HCT116 (cell line): ENCODE results near the gene IMMP2L. TPM values are rescaled to one million over a fixed set of nuclear protein-coding genes. Genes with fewer than 3 reads are reported as not detected.
"Not testable (repeated sequence)": the region's sequence is repeated elsewhere in the genome, so short reads cannot be mapped to it uniquely, and the experiment has no call there.

ENCODE experiments used
- ATAC-seq: fragments of 200-7000 bp; cut with Tn5 transposase; 2 replicates; pipeline ENCODE4 v1.9.1; 2020; ENCODE audit warnings: mild to moderate bottlenecking, moderate library complexity
- BruUV-seq: library from RNA; stranded (reverse); fragments of 400-500 nt; replicated peaks from 2 replicates; lab custom pipeline; 2021; lab: Mats Ljungman, UMichigan
- CTCF ChIA-PET: fragments of 300-600 bp; sonication (Branson Sonifier 250); formaldehyde crosslinking; loops from one replicate; lab custom pipeline; 2021; ENCODE audit warnings: antibody characterized with exemption; lab: Charles Lee
- POLR2A ChIA-PET: fragments of 300-600, 350-600 bp; sonication (Branson Sonifier 250); formaldehyde crosslinking; loops from one replicate; lab custom pipeline; 2021; ENCODE audit warnings: antibody characterized with exemption; lab: Charles Lee
- RAD21 ChIA-PET, 2 experiments: fragments of 300-600 bp; sonication (Branson Sonifier 250); formaldehyde crosslinking; loops; one replicate each; lab custom pipeline; 2023; ENCODE audit warnings: low total read pairs in 2 of 2; ENCODE audit not compliant: uncharacterized antibody in 2 of 2, unreplicated experiment in 2 of 2, low non-redundant PET in 1 of 2; lab: Charles Lee
- DNase-seq: peaks from one replicate; pipeline ENCODE4 v3.0.0-alpha.2; 2010; ENCODE audit warnings: low read depth, low spot score
- H2AFZ ChIP-seq: fragments of 200-600 bp; shearing (Covaris generic), sonication (generic); 2 replicates; pipeline ENCODE4 v1.6.1; 2017; ENCODE audit warnings: low read depth, mixed run types, mixed read lengths, antibody characterized with exemption, low read length; ENCODE audit not compliant: poor library complexity, severe bottlenecking
- H3K27ac ChIP-seq: 2 replicates; pipeline ENCODE4 v1.5.1; 2012; ENCODE audit warnings: low read depth, low read length
- H3K27me3 ChIP-seq: fragments of 200-600 bp; sonication (generic); 2 replicates; pipeline ENCODE4 v1.6.1; 2016; ENCODE audit warnings: mixed run types, low read length, mixed read lengths; ENCODE audit not compliant: insufficient read depth
- H3K36me3 ChIP-seq, 2 experiments: fragments of 200-500 bp in 1 of 2; fragments of 200-600 bp in 1 of 2; sonication (Bioruptor generic) in 1 of 2; sonication (generic) in 1 of 2; 2 replicates each; pipeline versions ENCODE4 v1.5.1 to v1.6.1; 2014 to 2016; ENCODE audit warnings: low read length in 2 of 2, inconsistent platforms in 1 of 2, mixed read lengths in 1 of 2, mixed run types in 1 of 2; ENCODE audit not compliant: insufficient read depth in 2 of 2, control insufficient read depth in 1 of 2
- H3K4me1 ChIP-seq, 2 experiments: fragments of 200-600 bp in 1 of 2; sonication (generic) in 1 of 2; 2 replicates each; pipeline versions ENCODE4 v1.5.1 to v1.6.1; 2012 to 2017; ENCODE audit warnings: low read length in 2 of 2, inconsistent platforms in 1 of 2, mild to moderate bottlenecking in 1 of 2, mixed read lengths in 1 of 2, mixed run types in 1 of 2, moderate library complexity in 1 of 2; ENCODE audit not compliant: insufficient read depth in 2 of 2, control insufficient read depth in 1 of 2
- H3K4me2 ChIP-seq: fragments of 200-600 bp; sonication (generic); 2 replicates; pipeline ENCODE4 v1.6.1; 2017; ENCODE audit warnings: mixed run types, low read length, mixed read lengths
- H3K4me3 ChIP-seq, 2 experiments: fragments of 200-600 bp in 1 of 2; sonication (generic) in 1 of 2; replicated peaks in 1 of 2; 2 replicates each; pipeline ENCODE4 v1.5.1; 2011 to 2016; ENCODE audit warnings: low read length in 2 of 2, control low read depth in 1 of 2, low read depth in 1 of 2, mild to moderate bottlenecking in 1 of 2, mixed read lengths in 1 of 2, mixed run types in 1 of 2
- H3K79me2 ChIP-seq: fragments of 200-600 bp; sonication (generic); 2 replicates; pipeline ENCODE4 v1.6.1; 2017; ENCODE audit warnings: mild to moderate bottlenecking, mixed run types, low read length, moderate library complexity, mixed read lengths; ENCODE audit not compliant: insufficient read depth
- H3K9ac ChIP-seq: fragments of 200-600 bp; sonication (generic); 2 replicates; pipeline ENCODE4 v1.6.1; 2016; ENCODE audit warnings: low read length, mixed read lengths
- H3K9me2 ChIP-seq: fragments of 200-600 bp; sonication (generic), shearing (Covaris generic); 2 replicates; pipeline ENCODE4 v1.6.1; 2017; ENCODE audit warnings: mixed run types, mild to moderate bottlenecking, moderate library complexity; ENCODE audit not compliant: insufficient read depth
- H3K9me3 ChIP-seq, 2 experiments: fragments of 200-500 bp in 1 of 2; fragments of 200-600 bp in 1 of 2; sonication (Bioruptor generic) in 1 of 2; sonication (generic) in 1 of 2; 2 replicates each; pipeline ENCODE4 v1.6.1; 2014 to 2017; ENCODE audit warnings: low read length in 2 of 2, mixed read lengths in 2 of 2, inconsistent platforms in 1 of 2, low read depth in 1 of 2, mild to moderate bottlenecking in 1 of 2, mixed run types in 1 of 2, moderate library complexity in 1 of 2; ENCODE audit not compliant: control insufficient read depth in 1 of 2, insufficient read depth in 1 of 2
- H4K20me1 ChIP-seq: fragments of 200-600 bp; sonication (generic), shearing (Covaris generic); 2 replicates; pipeline ENCODE4 v1.6.1; 2017; ENCODE audit warnings: mixed run types, mild to moderate bottlenecking, moderate library complexity; ENCODE audit not compliant: insufficient read depth
- CBX3 ChIP-seq: IDR thresholded peaks from 2 replicates; pipeline ENCODE4 v1.6.1; 2012; ENCODE audit warnings: low read depth
- JUND ChIP-seq: IDR thresholded peaks from 2 replicates; pipeline ENCODE4 v1.6.1; 2012
- SIN3A ChIP-seq: IDR thresholded peaks from 2 replicates; pipeline ENCODE4 v1.6.1; 2012; ENCODE audit warnings: low read depth
- TCF7L2 ChIP-seq: IDR thresholded peaks from 2 replicates; pipeline ENCODE4 v1.7.0; 2011; ENCODE audit warnings: borderline replicate concordance, inconsistent platforms; ENCODE audit not compliant: insufficient read depth, insufficient read length; ENCODE audit errors: extremely low read depth
- intact Hi-C: fragments of 100-400 bp; cut with micrococcal nuclease; formaldehyde crosslinking; loops from 2 replicates; pipeline ENCODE4 v1.10.0; 2022
- total RNA-seq: library from RNA; stranded (reverse); gene quantifications from one replicate; pipeline ENCODE4 v1.2.1, GENCODE V29; 2021; ENCODE audit not compliant: unreplicated experiment
- TF ChIP-seq, protein P1 (sequence below), 3 experiments: fragments of 200-600 bp in 1 of 3; sonication (generic) in 1 of 3; IDR thresholded peaks in 2 of 3; conservative IDR thresholded peaks in 1 of 3; 2 replicates each; pipeline ENCODE4 v1.5.1; 2012 to 2017; ENCODE audit warnings: low read depth in 2 of 3, low read length in 2 of 3, antibody characterized with exemption in 1 of 3, borderline replicate concordance in 1 of 3, control low read depth in 1 of 3, mild to moderate bottlenecking in 1 of 3, mixed read lengths in 1 of 3, mixed run types in 1 of 3, moderate library complexity in 1 of 3; ENCODE audit not compliant: insufficient read depth in 1 of 3
- TF ChIP-seq, protein P2 (sequence below): IDR thresholded peaks from 2 replicates; pipeline ENCODE4 v1.6.1; 2011; ENCODE audit warnings: mild to moderate bottlenecking, low read length, moderate library complexity; ENCODE audit not compliant: insufficient replicate concordance; ENCODE audit errors: extremely low read depth
- TF ChIP-seq, protein P3 (sequence below): IDR thresholded peaks from 2 replicates; pipeline ENCODE4 v1.6.1; 2012; ENCODE audit warnings: low read depth

Gene IMMP2L
- total RNA-seq, 1 experiment from 2014 or later: 21.1 TPM

DNA sequence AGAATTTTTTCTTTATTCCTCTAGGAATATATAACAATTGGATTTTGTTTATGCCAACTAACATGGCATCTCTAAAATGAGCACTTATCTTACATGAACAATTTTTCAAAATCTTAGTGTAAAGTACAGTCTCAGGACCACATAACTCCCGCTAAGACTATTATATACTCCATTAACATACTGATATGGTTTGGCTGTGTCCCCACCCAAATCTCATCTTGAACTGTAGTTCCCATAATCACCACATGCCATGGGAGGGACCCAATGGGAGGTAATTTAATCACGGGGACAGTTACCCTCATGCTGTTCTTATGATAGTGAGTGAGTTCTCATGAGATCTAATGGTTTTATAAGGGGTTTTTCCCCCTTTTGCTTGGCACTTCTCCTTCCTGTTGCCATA lies 291.5 kb downstream of the IMMP2L start:
- H3K9ac ChIP-seq, RAD21 ChIA-PET, ATAC-seq, H3K79me2 ChIP-seq, CTCF ChIA-PET, H2AFZ ChIP-seq, H3K9me3 ChIP-seq, POLR2A ChIA-PET, H4K20me1 ChIP-seq, BruUV-seq, H3K27ac ChIP-seq, DNase-seq, H3K36me3 ChIP-seq, H3K9me2 ChIP-seq, H3K4me3 ChIP-seq, intact Hi-C loops, H3K4me1 ChIP-seq, H3K27me3 ChIP-seq, H3K4me2 ChIP-seq: not testable (repeated sequence)
- TF ChIP-seq, protein P1, sequence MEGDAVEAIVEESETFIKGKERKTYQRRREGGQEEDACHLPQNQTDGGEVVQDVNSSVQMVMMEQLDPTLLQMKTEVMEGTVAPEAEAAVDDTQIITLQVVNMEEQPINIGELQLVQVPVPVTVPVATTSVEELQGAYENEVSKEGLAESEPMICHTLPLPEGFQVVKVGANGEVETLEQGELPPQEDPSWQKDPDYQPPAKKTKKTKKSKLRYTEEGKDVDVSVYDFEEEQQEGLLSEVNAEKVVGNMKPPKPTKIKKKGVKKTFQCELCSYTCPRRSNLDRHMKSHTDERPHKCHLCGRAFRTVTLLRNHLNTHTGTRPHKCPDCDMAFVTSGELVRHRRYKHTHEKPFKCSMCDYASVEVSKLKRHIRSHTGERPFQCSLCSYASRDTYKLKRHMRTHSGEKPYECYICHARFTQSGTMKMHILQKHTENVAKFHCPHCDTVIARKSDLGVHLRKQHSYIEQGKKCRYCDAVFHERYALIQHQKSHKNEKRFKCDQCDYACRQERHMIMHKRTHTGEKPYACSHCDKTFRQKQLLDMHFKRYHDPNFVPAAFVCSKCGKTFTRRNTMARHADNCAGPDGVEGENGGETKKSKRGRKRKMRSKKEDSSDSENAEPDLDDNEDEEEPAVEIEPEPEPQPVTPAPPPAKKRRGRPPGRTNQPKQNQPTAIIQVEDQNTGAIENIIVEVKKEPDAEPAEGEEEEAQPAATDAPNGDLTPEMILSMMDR (IDR thresholded peaks at IDR 0.05 in 2 of 3, conservative IDR thresholded peaks at IDR 0.05 in 1 of 3; ENCODE audit: borderline replicate concordance in 1 of 3, insufficient read depth in 1 of 3, low read depth in 2 of 3, low read length in 2 of 3): 0 out of 6 replicates have a peak, but pooled peaks of 1 of the 3 experiments have one; percentile 13

DNA sequence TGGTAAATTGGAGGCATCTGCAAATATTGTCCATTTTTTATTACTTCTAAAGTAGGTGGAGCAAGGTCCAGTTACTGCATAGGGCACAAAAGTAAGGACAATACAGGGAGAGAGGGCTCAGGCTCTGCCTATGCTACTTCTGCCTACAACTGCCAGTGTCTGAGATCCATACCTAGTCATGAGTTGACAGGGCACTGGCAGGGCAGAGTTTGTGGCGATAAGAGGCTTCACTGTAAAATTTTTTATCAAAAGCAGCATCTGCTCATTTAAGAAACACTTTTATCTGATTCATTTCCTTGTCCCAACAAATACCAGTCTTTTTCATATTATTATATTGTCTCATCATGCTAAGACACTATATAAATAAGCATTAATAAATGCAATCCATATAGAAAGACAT lies 293.4 kb downstream of the IMMP2L start:
- Histone ChIP-seq H3K4me3 (no peak overlapping the region), H3K9me2 (no peaks in the 10 kb centered on the region), H2AFZ (no peak overlapping the region), H3K9me3 (no peaks in the 10 kb centered on the region), H3K9ac (no peak overlapping the region), H3K79me2 (no peaks in the 10 kb centered on the region), H4K20me1 (no peaks in the 10 kb centered on the region), H3K27ac (no peak overlapping the region), H3K36me3 (no peaks in the 10 kb centered on the region), H3K4me1 (no peaks in the 10 kb centered on the region), H3K4me2 (no peak overlapping the region), H3K27me3 (no peaks in the 10 kb centered on the region)
- ATAC-seq (no peak), DNase-seq (no peak)
- CTCF ChIA-PET: no interaction called here
- POLR2A ChIA-PET: no interaction called here
- RAD21 ChIA-PET: no interaction called here
- no TSS peak for BruUV-seq
- intact Hi-C loops: no loop called here
- no peak for TF ChIP-seq CBX3
- no peak for TF ChIP-seq TCF7L2
- TF ChIP-seq JUND: no peak
- TF ChIP-seq, protein P2, sequence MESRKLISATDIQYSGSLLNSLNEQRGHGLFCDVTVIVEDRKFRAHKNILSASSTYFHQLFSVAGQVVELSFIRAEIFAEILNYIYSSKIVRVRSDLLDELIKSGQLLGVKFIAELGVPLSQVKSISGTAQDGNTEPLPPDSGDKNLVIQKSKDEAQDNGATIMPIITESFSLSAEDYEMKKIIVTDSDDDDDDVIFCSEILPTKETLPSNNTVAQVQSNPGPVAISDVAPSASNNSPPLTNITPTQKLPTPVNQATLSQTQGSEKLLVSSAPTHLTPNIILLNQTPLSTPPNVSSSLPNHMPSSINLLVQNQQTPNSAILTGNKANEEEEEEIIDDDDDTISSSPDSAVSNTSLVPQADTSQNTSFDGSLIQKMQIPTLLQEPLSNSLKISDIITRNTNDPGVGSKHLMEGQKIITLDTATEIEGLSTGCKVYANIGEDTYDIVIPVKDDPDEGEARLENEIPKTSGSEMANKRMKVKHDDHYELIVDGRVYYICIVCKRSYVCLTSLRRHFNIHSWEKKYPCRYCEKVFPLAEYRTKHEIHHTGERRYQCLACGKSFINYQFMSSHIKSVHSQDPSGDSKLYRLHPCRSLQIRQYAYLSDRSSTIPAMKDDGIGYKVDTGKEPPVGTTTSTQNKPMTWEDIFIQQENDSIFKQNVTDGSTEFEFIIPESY: no peak
- TF ChIP-seq, protein P3, sequence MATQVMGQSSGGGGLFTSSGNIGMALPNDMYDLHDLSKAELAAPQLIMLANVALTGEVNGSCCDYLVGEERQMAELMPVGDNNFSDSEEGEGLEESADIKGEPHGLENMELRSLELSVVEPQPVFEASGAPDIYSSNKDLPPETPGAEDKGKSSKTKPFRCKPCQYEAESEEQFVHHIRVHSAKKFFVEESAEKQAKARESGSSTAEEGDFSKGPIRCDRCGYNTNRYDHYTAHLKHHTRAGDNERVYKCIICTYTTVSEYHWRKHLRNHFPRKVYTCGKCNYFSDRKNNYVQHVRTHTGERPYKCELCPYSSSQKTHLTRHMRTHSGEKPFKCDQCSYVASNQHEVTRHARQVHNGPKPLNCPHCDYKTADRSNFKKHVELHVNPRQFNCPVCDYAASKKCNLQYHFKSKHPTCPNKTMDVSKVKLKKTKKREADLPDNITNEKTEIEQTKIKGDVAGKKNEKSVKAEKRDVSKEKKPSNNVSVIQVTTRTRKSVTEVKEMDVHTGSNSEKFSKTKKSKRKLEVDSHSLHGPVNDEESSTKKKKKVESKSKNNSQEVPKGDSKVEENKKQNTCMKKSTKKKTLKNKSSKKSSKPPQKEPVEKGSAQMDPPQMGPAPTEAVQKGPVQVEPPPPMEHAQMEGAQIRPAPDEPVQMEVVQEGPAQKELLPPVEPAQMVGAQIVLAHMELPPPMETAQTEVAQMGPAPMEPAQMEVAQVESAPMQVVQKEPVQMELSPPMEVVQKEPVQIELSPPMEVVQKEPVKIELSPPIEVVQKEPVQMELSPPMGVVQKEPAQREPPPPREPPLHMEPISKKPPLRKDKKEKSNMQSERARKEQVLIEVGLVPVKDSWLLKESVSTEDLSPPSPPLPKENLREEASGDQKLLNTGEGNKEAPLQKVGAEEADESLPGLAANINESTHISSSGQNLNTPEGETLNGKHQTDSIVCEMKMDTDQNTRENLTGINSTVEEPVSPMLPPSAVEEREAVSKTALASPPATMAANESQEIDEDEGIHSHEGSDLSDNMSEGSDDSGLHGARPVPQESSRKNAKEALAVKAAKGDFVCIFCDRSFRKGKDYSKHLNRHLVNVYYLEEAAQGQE: no peak
- TF ChIP-seq, protein P1 (IDR thresholded peaks at IDR 0.05 in 2 of 3, conservative IDR thresholded peaks at IDR 0.05 in 1 of 3; ENCODE audit: borderline replicate concordance in 1 of 3, insufficient read depth in 1 of 3, low read depth in 2 of 3, low read length in 2 of 3): no peak
- no peak for TF ChIP-seq SIN3A
